Frontal cortex (tissue), 4 donors: ENCODE results near the gene VDAC2. TPM values are rescaled to one million over a fixed set of nuclear protein-coding genes. Genes with fewer than 3 reads are reported as not detected.

Source experiments
- DNase-seq, 2 donors: peaks; one replicate each; pipeline ENCODE4 v3.0.0; 2012; ENCODE audit warnings: low spot score in 2 of 2
- FAIRE-seq: peaks from 2 replicates; lab custom pipeline; 2012; peaks lifted over from hg19 to GRCh38; lab: Jason Lieb, UNC
- total RNA-seq: library from RNA; depleted of rRNA; stranded (reverse); fragments of >200 nt; gene quantifications from one replicate; pipeline ENCODE4 v1.2.3, GENCODE V29; 2014
- donor health status: control.
- donor health status: control.
- donor health status: control.

VDAC2 gene
- total RNA-seq, 1 donor from 2014 or later, result 138 TPM

DNA sequence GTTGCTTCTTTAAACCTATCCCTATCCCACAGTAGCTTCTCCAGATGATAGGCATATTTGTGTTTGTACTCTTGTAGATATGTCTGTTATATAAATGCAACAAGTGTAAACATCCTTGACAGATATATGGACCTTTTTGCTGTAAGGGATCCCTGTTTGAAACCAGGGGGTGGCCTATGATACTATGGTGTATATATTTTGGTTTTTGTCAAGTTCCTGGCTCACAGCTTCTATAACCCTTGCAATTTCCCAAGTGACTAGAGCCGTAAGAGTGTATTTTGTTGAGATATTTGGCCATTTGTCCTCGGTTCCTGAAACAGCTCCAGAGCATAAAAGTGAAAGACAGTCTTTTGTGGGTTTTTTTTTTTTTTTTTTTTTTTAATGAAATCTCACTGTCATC, 15.5 kb downstream of the VDAC2 start:
- no peak for FAIRE-seq
- no peak for DNase-seq

DNA sequence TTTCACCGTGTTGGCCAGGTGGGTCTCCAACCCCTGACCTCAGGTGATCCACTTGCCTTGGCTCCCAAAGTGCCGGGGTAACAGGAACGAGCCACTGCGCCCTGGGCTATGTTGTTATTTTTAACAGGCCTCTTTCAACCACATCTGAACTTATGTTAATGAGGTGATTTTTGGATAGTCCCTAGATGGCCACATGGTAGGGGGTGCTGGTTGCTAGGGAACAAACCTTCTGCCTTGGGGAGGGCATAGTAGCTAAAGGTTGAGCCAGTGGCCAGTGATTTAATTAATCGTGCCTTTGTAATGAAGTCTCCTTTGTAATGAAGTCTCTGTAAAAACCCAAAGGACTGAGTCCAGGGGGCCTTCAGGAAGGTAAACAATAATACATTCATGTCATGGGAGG, 16.1 kb downstream of the VDAC2 start:
- DNase-seq (no peak), FAIRE-seq (no peak)

DNA sequence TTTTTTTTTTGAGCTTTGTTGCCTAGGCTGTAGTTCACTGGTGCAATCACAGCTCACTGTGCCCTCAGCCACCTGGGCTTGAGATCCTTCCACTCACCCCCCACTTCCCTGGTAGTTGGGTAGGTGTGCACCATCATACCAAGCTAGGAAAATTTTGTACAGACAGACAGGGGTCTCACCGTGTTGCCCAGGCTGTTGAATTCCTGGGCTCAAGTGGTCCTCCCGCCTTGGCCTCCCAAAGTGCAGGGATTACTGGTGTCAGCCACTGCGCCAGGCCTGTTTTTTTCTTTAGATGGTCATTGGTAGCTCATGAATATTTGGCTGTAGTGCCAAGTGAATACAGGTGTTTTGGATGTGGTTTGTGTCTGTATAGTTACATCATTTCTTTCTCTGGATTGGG, 17.7 kb downstream of the VDAC2 start:
- FAIRE-seq (no peak), DNase-seq (no peak)

GRCh38 chr10:75228834-75229233, 18.2 kb downstream of the VDAC2 start:
- FAIRE-seq, result no peak
- no peak for DNase-seq

DNA sequence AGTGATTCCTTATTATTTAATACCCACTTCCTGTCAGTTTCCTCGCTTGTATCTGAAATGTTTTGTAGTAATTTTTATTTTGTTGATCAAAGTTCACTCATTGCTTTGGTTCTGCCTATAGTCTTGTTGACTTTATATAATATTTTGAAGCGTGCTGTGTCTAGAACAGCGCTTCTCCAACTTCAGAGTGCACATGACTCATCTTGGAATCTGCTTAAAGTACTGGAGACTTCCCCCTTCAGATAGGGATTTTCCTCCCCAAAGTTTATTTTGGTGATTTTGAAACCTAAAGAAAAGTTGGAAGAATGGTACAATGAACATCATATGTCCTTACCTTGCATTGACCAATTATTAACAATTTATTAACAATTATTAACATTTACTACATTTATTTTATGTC, 19.4 kb downstream of the VDAC2 start:
- no peak for FAIRE-seq

DNA sequence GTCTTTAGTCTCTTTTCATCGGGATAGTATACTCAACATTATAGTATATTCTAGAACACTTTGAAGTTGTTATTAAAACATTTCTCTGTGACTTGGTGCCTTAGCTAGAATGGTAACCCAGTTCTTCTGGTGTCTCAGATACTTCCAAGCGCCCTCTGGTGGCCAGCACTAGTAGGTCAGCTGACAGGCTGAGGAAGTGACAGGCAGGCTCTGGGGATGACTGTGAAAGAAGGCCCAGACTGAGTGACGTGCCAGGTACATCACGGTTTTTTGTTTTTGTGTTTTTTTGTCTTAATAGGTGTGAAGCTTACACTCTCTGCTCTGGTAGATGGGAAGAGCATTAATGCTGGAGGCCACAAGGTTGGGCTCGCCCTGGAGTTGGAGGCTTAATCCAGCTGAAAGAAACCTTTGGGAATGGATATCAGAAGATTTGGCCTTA, 20.0 kb downstream of the VDAC2 start:
- peak; percentile 72 to 82 for DNase-seq
- peak; percentile 48 for FAIRE-seq

More for the DNA sequence above, 19.4 kb downstream of the VDAC2 start:
- no peak for DNase-seq

DNA sequence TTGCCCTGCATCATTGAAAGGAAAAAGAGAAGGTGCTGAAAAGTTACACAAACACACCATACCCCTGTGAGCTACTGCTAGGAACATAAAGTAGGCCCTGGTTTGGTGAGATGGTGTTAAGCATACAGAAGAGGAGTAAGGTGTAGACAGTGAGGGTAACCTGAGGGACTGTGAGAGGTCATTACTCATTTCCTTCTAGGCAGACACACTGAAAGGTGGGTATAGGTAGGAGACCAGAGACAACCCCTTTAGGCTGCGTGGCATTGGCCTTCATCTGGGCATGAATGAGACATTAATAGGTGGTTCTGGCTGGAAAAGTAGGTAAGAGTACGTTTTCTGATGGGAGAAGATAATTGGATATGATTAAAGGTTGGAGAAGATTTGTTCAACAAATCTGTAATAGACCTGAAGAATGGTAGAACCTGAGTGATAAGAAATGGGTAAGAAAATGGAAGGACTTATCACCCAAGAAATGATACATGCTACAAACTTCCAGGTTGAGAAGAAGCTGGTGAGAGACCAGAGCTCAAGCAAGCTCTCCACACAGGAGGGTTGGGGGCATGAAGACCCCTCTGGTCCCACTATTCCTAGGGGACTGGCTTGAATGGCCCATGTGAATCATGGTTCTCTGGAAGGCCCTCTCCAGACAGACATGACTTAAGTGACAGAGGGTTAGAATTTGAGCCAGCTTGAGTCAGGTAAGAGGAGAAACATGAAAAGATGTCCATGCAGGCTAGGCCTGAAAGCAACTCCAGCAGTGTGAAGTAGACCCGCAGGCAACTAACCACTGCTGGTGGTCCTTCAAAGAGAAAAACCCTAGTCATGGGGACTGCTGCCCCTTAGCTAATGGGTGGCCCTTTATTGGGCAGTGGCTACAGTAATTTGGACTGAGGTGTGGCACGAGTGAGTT, 21.3 kb downstream of the VDAC2 start:
- no peak for FAIRE-seq
- no peak for DNase-seq

DNA sequence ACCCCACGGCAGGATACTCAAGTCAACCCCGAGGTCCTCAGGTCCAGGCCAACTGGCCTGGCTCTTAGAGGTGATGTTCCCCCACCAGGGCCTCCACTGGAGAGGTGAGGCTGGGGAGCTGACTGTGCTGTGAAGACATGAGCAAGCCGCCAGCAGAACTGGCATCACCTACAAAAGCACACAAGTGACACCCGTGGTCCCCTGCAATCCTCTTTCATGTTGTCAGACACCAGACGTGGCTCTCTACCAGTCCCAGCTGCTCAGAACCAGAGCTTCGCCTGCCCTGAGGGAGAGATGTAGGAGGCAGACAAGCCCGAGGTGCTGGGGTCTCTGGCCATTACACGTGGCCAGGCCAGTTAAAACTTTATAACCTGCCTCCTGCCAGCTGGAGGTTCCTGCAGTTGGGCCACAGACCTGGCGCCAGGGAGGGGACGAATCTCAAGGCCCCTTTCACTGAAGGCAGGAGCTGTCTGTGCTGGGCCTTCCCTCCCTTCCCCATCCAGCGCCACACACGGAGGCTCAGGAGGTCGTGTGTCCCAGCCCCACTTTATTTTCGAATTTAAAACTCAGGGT, 22.9 kb downstream of the VDAC2 start:
- FAIRE-seq, result no peak
- DNase-seq, result no peak

GRCh38 chr10:75234017-75234682, 23.6 kb downstream of the VDAC2 start:
- FAIRE-seq (no peak), DNase-seq (peak; percentile 67 to 73)

GRCh38 chr10:75234683-75235374, 24.2 kb downstream of the VDAC2 start:
- FAIRE-seq (no peak), DNase-seq (peak in 1 of 2 donors; percentile 39)

DNA sequence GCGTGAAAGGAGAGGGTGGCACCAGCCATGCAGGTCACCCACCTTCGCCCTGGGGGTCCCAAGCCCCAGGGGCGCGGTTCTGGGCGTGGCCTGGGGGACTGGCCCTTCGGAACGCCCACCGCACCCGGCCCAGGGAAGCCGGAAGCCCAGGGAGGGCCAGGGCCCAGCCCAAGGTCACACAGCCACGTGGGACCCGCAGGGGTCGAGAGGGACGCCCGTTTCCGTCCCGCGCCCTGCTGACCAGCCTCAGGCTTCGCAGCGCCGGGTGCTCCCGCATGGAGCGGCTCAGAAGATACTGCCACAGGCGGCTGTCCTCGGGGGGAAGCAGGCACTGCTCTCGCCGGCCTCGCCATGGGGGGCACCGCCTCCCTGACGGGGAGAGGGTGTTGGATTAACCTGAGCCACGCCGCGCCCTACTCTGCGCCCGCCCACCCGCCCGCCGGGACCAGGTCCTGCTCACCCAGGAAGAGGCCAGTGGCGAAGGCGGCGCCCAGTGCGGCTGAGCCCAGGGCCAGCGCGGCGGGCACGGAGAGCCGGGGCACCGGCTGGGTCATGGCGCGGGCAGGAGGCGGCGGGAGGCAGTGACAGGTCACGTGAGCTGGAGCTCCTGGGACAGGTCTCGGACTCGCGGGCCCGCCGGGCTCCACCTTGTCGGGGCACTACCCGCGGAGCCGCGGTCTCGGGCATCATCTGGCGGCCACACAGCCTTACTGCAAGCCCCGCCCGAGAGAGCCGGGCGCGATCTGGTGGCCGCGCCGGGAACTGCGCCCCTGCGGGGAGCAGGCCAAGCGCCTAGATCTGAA, 25.0 kb downstream of the VDAC2 start, which contains the start of gene COMTD1:
Gene COMTD1, minus strand, starts transcription at position 583 of the 803 bp plus-strand sequence. Its CDS starts 29 bp downstream, at position 554.
- FAIRE-seq (no peak), DNase-seq (peak; percentile 94 to 97)

DNA sequence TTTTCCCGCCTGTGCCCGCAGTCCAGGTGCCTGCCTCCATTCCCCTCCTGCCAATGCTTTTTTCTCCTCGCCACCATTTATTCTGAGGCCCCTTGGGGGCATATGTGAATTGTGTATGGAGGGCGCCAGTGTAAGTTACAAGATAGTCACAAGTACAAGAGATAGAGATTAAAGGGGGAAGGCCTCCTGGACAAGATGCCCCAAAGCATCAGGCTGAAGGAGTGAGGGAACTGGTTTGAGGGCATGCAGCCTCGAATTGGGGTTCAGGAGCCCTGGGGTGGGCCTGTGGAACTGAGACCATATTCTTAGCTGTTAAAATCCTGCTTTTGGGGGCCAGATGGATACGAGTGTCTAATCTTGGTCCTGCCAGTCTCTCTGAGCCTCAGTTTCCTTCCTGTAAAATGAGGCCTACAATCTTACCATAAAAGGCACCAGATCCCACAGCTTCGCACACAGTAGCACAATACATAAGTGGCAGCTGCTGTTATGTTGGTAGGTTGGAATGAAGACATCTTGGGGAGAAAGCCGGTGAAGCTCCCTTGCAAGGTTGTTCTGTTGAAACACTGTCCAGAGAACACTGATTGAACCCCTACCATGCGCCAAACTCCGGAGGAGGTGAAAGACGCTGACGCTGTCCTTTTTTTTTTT, 25.7 kb downstream of the VDAC2 start:
- FAIRE-seq (no peak), DNase-seq (peak in 1 of 2 donors; percentile 24)

- FAIRE-seq (no peak), DNase-seq (no peak)
These were observed 27.8 kb downstream of the VDAC2 start for GRCh38 chr10:75238182-75239095.

- DNase-seq (no peak), FAIRE-seq (no peak)
These were observed 28.6 kb downstream of the VDAC2 start for GRCh38 chr10:75239096-75239790.

GRCh38 chr10:75240329-75241076, 29.9 kb downstream of the VDAC2 start:
- FAIRE-seq (no peak), DNase-seq (no peak)

- DNase-seq (no peak), FAIRE-seq (no peak)
These were observed 32.8 kb downstream of the VDAC2 start for GRCh38 chr10:75243426-75243825.
